Muscle of leg (tissue), 11 donors: ENCODE data around the gene ADCY1. TPM values are rescaled to one million over a fixed set of nuclear protein-coding genes. Genes with fewer than 3 reads are reported as not detected.

ENCODE experiments used
- DNase-seq: peaks from one replicate; pipeline ENCODE4 v3.0.0; 2013
- H3K27ac ChIP-seq: one replicate; pipeline ENCODE4 v1.5.1; 2013; ENCODE audit warnings: mild to moderate bottlenecking, low read length, control low read depth
- H3K27me3 ChIP-seq: one replicate; pipeline ENCODE4 v1.6.1; 2013; ENCODE audit warnings: low read length; ENCODE audit not compliant: control insufficient read depth, insufficient read depth
- H3K36me3 ChIP-seq: one replicate; pipeline ENCODE4 v1.6.1; 2013; ENCODE audit warnings: low read length; ENCODE audit not compliant: control insufficient read depth, insufficient read depth
- H3K4me1 ChIP-seq: one replicate; pipeline ENCODE4 v1.6.1; 2013; ENCODE audit warnings: low read length; ENCODE audit not compliant: control insufficient read depth, insufficient read depth
- H3K4me3 ChIP-seq: one replicate; pipeline ENCODE4 v1.5.1; 2013; ENCODE audit warnings: low read length, control low read depth
- H3K9me3 ChIP-seq: replicated peaks from 2 replicates; pipeline ENCODE4 v1.6.1; 2013; ENCODE audit warnings: low read depth, low read length; ENCODE audit not compliant: control insufficient read depth
- WGBS: methylation state at CpG from one replicate; pipeline ENCODE4 v1.1.5; 2013; ENCODE audit warnings: missing lambda C conversion rate; ENCODE audit not compliant: insufficient coverage; 5-methylcytosine and 5-hydroxymethylcytosine counted together
- polyA plus RNA-seq, 8 donors: library from polyadenylated mRNA; unstranded; fragments of 120-200 nt; gene quantifications; one replicate each; pipeline versions ENCODE4 v1.2.1 to v1.2.3, GENCODE V29; 2013; ENCODE audit warnings: inconsistent platforms in 1 of 8, low replicate concordance in 1 of 8; ENCODE audit not compliant: insufficient read length in 8 of 8, insufficient read depth in 1 of 8
- total RNA-seq: library from RNA; stranded (reverse); fragments of 120-200 nt; gene quantifications from one replicate; pipeline ENCODE4 v1.2.4, GENCODE V29; 2013

Gene ADCY1
- total and polyA plus RNA-seq, 9 donors = 7.1 to 15.6 (median 10.9) TPM

DNA sequence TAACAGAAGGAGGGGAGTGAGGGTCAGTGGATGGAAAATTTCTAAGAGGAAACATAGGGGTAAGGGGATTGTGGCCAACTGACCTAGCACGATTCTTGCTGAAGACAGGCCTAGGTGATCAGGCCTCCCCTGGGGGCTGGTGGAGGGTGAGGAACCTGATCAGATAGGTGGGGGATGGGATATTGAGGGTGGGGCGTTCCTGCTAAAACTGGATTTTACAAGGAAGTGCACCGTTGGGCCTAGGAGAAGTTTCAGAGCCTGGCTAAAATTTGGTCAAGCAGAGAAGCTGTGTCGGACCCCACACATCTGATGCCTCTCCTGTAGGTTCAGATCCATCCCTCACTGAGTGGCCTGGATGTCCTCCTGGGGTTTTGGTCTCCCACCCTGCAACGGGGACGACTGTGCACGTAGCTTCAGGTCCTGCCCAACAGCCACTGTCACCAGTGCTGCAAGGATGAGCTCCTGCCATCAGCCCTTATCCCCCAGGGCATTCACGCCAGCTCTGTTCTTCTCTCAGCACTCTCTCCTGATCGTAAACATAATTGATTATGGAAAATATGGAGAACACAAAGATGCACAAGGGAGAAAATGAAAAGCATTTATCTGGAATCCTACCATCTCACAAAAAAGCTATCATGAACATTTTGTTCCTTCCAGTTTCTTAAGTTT is 89.9 kb downstream of the ADCY1 start:
- DNase-seq = no peak
- Histone ChIP-seq H3K4me1 (no peaks in the 10 kb centered on the region), H3K9me3 (no peaks in the 10 kb centered on the region), H3K36me3 (no peaks in the 10 kb centered on the region), H3K4me3 (no peak overlapping the region), H3K27me3 (no peaks in the 10 kb centered on the region), H3K27ac (no peak overlapping the region)
- 72% methylated on average over 7 of the region's 9 CpGs for WGBS

DNA sequence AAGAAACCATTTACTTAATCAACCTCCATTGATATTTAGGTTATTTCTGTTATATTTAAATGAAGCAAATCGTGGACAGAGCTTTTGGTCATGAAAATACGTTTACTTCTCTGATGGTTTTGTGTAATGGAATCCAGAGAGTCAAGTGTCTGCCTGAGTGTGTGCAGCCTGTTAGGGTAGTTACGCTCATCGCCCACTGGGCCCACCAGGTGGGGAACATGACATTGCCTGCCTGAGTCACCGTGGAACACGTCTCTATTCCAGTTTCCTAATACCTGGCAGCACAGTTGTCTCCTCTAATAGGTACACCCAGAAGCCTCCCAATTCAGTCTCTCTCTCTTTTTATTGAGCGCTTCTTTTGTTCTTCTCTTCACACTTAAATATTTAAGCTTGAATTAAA is 91.0 kb downstream of the ADCY1 start:
- Histone ChIP-seq H3K4me3 (no peak overlapping the region), H3K27ac (no peak overlapping the region), H3K9me3 (no peaks in the 10 kb centered on the region), H3K27me3 (no peaks in the 10 kb centered on the region), H3K4me1 (no peaks in the 10 kb centered on the region), H3K36me3 (no peaks in the 10 kb centered on the region)
- DNase-seq = no peak
- 81% methylated on average over 4 of the region's 7 CpGs for WGBS

DNA sequence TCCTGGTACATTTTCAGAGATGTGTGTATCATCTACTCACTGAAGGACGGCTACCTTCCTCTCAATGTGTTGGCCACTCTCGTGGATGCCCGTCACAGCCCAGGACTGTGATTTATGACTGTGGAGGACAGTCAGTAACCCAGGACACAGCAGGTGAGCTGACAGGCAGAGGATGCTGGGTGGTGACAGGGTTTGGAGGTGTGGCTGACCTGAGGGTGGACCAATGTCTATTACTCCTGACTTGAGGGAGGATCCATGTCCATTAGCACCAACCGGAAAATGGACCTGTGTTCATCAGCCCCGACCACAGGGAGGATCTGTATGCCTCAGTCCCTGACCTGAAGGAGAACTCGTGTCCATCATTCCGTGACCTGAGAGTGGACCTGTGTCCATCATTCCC is 96.1 kb downstream of the ADCY1 start:
- H3K36me3 ChIP-seq = no peaks in the 10 kb centered on the region
- H3K9me3 ChIP-seq = no peaks in the 10 kb centered on the region
- H3K4me1 ChIP-seq = no peaks in the 10 kb centered on the region
- H3K27me3 ChIP-seq = no peaks in the 10 kb centered on the region
- no peak overlapping the region for H3K27ac ChIP-seq
- no peak for DNase-seq
- WGBS = 92% methylated on average over 6 of the region's 7 CpGs
- no peak overlapping the region for H3K4me3 ChIP-seq

DNA sequence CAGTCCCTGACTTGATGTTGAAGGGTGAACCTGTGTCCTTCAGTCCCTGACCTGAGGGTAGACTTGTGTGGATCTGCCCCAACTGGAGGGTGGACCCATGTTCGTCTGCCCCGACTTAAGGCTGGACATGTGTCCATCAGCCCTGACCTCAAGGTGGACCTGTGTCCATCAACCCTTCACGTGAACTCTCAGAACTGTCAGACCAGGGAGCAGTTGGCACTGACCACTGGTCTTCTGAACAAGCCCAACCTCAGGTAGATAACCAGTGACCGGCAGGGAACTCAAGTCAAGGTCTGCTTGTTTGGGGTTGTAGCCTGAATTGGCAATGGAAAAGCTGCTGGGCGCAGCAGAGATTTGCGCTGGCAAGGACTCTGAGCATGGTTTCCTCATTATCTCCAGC is 96.5 kb downstream of the ADCY1 start:
- 91% methylated on average over 5 of the region's 6 CpGs for WGBS
- Histone ChIP-seq H3K9me3 (no peaks in the 10 kb centered on the region), H3K4me1 (no peaks in the 10 kb centered on the region), H3K4me3 (no peak overlapping the region), H3K27ac (no peak overlapping the region), H3K36me3 (no peaks in the 10 kb centered on the region), H3K27me3 (no peaks in the 10 kb centered on the region)
- no peak for DNase-seq

DNA sequence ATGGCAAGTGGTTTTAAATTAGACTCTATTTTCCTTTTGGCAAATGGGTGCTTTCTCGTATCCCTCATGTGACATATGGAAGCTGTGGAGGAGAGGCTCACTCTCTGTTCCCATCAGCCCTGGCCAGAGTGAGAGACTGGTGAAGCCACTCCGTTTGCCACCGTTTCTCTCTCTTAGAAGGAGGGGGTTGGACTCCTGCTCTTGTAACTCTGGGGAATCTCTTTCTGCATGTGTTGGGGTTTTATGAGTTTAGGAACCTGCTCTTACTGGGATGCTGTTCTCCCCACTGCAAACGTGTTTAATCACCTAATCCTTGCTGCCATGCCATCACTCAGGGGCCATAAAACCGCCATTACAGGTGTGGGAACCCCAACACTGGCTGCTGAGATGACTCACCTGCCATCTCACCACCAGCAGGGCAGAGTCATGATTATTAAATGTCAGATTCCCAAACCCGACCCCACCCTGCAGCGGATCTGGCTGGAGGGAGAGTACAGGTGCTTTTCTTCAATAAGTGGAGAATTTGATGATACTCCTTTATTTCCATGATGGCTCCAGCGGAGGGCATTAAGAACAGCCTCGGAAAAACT is 103.2 kb downstream of the ADCY1 start:
- no peak for DNase-seq
- WGBS = 100% methylated on average over 1 of the region's 9 CpGs
- no peak overlapping the region for H3K4me3 ChIP-seq
- H3K9me3 ChIP-seq = no peaks in the 10 kb centered on the region
- no peak overlapping the region for H3K27ac ChIP-seq
- H3K36me3 ChIP-seq = peaks cover 3% of the 10 kb centered on the region
- H3K4me1 ChIP-seq = no peaks in the 10 kb centered on the region
- no peaks in the 10 kb centered on the region for H3K27me3 ChIP-seq

DNA sequence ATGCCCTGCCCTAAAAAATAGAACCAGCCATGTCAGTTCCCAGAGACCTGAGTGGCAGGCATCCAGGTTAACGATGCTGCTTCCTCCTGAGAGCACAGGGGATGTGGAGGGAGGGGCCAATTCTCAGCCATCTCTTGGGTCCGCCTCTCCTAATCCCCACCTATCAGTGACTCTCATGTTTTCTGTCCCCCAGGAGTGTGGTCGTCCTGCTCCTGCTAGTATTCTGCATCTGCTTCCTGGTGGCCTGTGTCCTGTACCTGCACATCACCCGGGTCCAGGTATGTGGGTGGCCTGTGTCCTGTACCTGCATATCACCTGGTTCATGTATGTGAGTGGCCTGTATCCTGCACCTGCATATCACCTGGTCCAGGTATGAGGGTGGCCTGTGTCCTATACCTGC is 105.3 kb downstream of the ADCY1 start:
- WGBS = 67% methylated on average over 3 of the region's 4 CpGs

DNA sequence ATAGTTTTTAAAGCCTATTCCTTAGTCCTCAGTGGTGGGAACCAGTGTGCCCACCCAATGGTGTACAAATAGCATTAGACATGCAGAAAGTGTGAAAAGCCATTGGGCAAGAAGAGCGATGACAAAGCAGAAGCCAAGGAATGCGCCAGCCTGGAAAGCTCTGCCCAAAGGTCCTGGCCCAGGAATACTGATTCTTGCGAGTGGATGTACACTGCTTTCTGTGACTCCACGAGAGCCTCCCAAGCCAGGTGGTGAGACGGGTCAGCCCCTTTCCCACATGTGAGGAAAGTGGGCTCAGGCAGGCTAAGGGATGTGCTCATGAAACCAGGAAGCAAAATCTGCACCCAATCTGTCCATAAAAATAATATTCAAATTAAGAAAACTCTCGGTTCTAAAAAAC is 106.6 kb downstream of the ADCY1 start:
- Histone ChIP-seq H3K9me3 (no peaks in the 10 kb centered on the region), H3K27ac (no peak overlapping the region), H3K27me3 (no peaks in the 10 kb centered on the region), H3K36me3 (peaks cover 14% of the 10 kb centered on the region), H3K4me3 (no peak overlapping the region), H3K4me1 (no peaks in the 10 kb centered on the region)
- no peak for DNase-seq
- WGBS = 92% methylated on average over 2 of the region's 6 CpGs

More for the DNA sequence above, 105.3 kb downstream of the ADCY1 start:
- Histone ChIP-seq H3K4me1 (no peaks in the 10 kb centered on the region), H3K9me3 (no peaks in the 10 kb centered on the region), H3K36me3 (peaks cover 11% of the 10 kb centered on the region), H3K4me3 (no peak overlapping the region), H3K27ac (no peak overlapping the region), H3K27me3 (no peaks in the 10 kb centered on the region)
- no peak for DNase-seq

DNA sequence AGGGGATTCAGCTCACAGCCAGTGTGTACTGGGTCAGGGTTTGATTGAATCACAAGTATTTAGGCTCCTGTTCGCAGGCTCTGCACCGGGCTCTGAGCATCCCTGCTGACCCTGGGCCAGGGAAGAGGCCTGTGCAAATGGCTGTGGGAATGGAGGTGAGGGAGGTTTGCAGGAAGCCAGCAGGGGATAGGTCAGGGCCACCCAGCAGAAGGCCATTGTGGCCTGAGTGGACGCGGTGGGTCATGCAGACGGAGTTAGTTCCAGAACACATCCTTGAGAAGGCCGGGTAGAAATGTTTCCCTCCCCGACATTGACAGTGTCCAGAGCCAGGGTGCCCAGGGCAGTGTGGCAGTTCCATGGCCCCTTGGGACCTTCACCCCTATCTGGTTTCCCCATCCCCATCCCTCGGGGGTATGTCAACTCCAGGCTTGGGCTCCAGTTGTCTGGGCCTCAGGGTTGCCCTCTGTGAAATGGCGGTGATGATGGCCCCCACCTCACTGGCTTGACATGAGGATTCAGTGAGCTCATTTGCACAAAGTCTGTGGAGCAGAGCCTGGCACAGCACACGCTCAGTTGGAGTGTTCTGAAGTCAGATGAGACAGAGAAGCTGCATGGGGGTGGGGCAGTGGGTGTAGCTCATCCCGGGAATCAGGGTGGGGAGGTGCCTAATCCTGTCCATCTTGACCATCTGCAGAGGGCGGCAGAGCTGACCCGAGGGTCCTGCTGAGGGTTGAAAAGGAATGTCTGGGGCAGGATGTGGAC is 107.6 kb downstream of the ADCY1 start:
- no peaks in the 10 kb centered on the region for H3K9me3 ChIP-seq
- H3K4me1 ChIP-seq = no peaks in the 10 kb centered on the region
- no peak overlapping the region for H3K27ac ChIP-seq
- H3K27me3 ChIP-seq = no peaks in the 10 kb centered on the region
- 84% methylated on average over 12 of the region's 13 CpGs for WGBS
- H3K4me3 ChIP-seq = no peak overlapping the region
- no peak for DNase-seq
- peaks cover 14% of the 10 kb centered on the region for H3K36me3 ChIP-seq

DNA sequence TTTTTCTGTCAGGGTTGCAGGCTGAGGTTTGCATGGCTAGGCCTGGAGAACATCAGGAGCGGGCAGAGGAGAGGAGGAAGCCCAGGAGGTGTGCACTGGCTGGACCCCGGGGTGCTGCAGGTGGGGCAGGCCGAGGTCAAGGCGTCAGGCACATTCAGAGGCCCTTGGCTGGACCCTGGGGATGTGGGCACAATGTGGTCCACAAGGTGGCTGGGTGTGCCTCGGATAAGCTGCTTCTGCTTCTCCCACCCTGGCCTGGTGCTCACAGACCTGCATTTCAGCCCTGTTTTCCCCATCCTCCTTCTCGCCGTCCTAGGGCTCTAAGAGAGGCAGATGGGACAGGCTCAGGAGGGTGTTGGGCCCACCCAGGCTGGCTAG is 108.2 kb downstream of the ADCY1 start:
- no peaks in the 10 kb centered on the region for H3K27me3 ChIP-seq
- WGBS = 93% methylated on average over 4 of the region's 7 CpGs
- no peak overlapping the region for H3K27ac ChIP-seq
- no peak overlapping the region for H3K4me3 ChIP-seq
- H3K4me1 ChIP-seq = no peaks in the 10 kb centered on the region
- H3K36me3 ChIP-seq = peaks cover 14% of the 10 kb centered on the region
- DNase-seq = no peak
- H3K9me3 ChIP-seq = no peaks in the 10 kb centered on the region

DNA sequence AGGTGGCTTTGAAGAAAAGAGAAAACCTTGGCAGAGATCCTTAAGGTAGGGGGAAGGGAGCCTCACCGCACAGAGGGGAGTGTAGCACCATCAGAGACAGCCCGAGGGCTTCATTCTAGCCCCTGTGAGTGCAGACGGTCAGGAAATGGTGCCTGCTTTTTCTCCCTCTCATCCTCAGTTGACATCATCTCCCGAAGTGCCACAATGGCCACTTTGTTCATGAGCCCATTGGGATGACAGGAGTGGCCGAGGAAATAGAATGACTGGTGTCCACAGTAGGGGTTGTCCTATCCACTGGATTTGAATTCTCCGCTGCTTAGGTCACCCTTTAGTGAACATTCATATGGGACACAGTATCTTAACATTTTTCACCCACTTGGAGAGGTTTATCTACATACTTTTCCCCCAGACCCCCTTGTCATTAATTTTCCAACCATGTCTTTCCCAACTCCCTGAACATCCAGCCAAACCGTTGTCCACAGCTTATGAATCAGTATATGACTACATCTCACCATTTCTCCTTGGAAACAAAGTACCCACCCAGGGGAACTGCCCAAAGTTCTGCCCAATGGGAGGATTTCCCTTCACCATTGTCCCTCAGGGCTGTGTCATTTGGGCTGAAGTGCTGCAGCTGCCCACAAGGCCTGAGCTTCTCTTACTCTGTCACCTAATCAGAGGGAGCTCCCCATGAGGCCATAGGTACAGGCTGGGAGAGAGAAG is 108.8 kb downstream of the ADCY1 start:
- no peaks in the 10 kb centered on the region for H3K27me3 ChIP-seq
- H3K4me3 ChIP-seq = no peak overlapping the region
- no peak overlapping the region for H3K27ac ChIP-seq
- H3K36me3 ChIP-seq = peaks cover 16% of the 10 kb centered on the region
- no peaks in the 10 kb centered on the region for H3K4me1 ChIP-seq
- H3K9me3 ChIP-seq = no peaks in the 10 kb centered on the region
- WGBS = 92% methylated on average over 2 of the region's 7 CpGs
- DNase-seq = no peak
